OCI-LY7 (cell line): ENCODE measurements around the gene DNAJC5G. TPM values are rescaled to one million over a fixed set of nuclear protein-coding genes. Genes with fewer than 3 reads are reported as not detected.

ENCODE experiments used
- BruUV-seq: library from RNA; stranded (reverse); fragments of 400-500 nt; replicated peaks from 2 replicates; lab custom pipeline; 2021; lab: Mats Ljungman, UMichigan
- CTCF ChIA-PET: fragments of 300-600 bp; sonication (Branson Sonifier 250); formaldehyde crosslinking; loops from one replicate; lab custom pipeline; 2022; ENCODE audit warnings: antibody characterized with exemption; ENCODE audit not compliant: unreplicated experiment; lab: Charles Lee
- POLR2A ChIA-PET: fragments of 300-600 bp; sonication (Branson Sonifier 250); formaldehyde crosslinking; loops from one replicate; lab custom pipeline; 2022; ENCODE audit warnings: antibody characterized with exemption; lab: Charles Lee
- DNase-seq: peaks from one replicate; pipeline ENCODE4 v3.0.0-alpha.2; 2015; ENCODE audit warnings: low spot score
- H2AFZ ChIP-seq: fragments of 200-600 bp; sonication (generic), shearing (Covaris generic); 2 replicates; pipeline ENCODE4 v1.6.1; 2014; ENCODE audit warnings: mild to moderate bottlenecking, antibody characterized with exemption, low read length, moderate library complexity
- H3K27ac ChIP-seq: fragments of 200-600 bp; sonication (generic); 2 replicates; pipeline ENCODE4 v1.5.1; 2014; ENCODE audit warnings: mixed run types, low read depth, mild to moderate bottlenecking, moderate library complexity, low read length, inconsistent platforms; ENCODE audit not compliant: poor library complexity, severe bottlenecking
- H3K36me3 ChIP-seq: fragments of 200-600 bp; sonication (generic); 2 replicates; pipeline ENCODE4 v1.6.1; 2014; ENCODE audit warnings: mild to moderate bottlenecking, antibody characterized with exemption, low read length, moderate library complexity, mixed read lengths; ENCODE audit not compliant: insufficient read depth
- H3K4me1 ChIP-seq: fragments of 200-600 bp; sonication (generic); 2 replicates; pipeline ENCODE4 v1.5.1; 2014; ENCODE audit warnings: mild to moderate bottlenecking, low read length; ENCODE audit not compliant: insufficient read depth, poor library complexity, severe bottlenecking
- H3K4me2 ChIP-seq: fragments of 200-600 bp; sonication (generic); 2 replicates; pipeline ENCODE4 v1.6.1; 2014; ENCODE audit warnings: mild to moderate bottlenecking, low read length
- H3K4me3 ChIP-seq: fragments of 200-600 bp; sonication (generic); 2 replicates; pipeline ENCODE4 v1.5.1; 2014; ENCODE audit warnings: mild to moderate bottlenecking, low read depth, low read length; ENCODE audit not compliant: poor library complexity, severe bottlenecking
- H3K79me2 ChIP-seq: fragments of 200-600 bp; sonication (generic); 2 replicates; pipeline ENCODE4 v1.6.1; 2016; ENCODE audit warnings: low read depth, mild to moderate bottlenecking, low read length, moderate library complexity, mixed read lengths; ENCODE audit not compliant: insufficient read depth
- H3K9me2 ChIP-seq: fragments of 200-600 bp; sonication (generic); 2 replicates; pipeline ENCODE4 v1.6.1; 2016; ENCODE audit warnings: mild to moderate bottlenecking, low read length, mixed read lengths; ENCODE audit not compliant: insufficient read depth
- H3K9me3 ChIP-seq: fragments of 200-600 bp; sonication (generic); 2 replicates; pipeline ENCODE4 v1.6.1; 2014; ENCODE audit warnings: mild to moderate bottlenecking, mixed run types, low read length, mixed read lengths
- H4K20me1 ChIP-seq: fragments of 200-600 bp; sonication (generic); 2 replicates; pipeline ENCODE4 v1.6.1; 2014; ENCODE audit warnings: mild to moderate bottlenecking, antibody characterized with exemption, low read length, moderate library complexity, mixed read lengths; ENCODE audit not compliant: insufficient read depth
- CTCF ChIP-seq: fragments of 200-600 bp; sonication (generic); conservative IDR thresholded peaks from 2 replicates; pipeline ENCODE4 v1.5.1; 2014; ENCODE audit warnings: mild to moderate bottlenecking, antibody characterized with exemption, low read length, moderate library complexity, mixed read lengths
- EZH2phosphoT487 ChIP-seq: fragments of 200-600 bp; sonication (generic); IDR thresholded peaks from 2 replicates; pipeline ENCODE4 v1.6.1; 2018; ENCODE audit warnings: low read depth, borderline replicate concordance, mild to moderate bottlenecking, mixed run types, antibody characterized with exemption, low read length, moderate library complexity, mixed read lengths
- intact Hi-C: fragments of 100-400 bp; cut with micrococcal nuclease; formaldehyde crosslinking; loops from one replicate; pipeline ENCODE4 v1.10.0; 2022; ENCODE audit not compliant: unreplicated experiment
- total RNA-seq, 2 experiments: library from RNA; depleted of rRNA in 1 of 2; stranded (reverse); fragments of >200 nt in 1 of 2; shearing (Covaris generic) in 1 of 2; gene quantifications; 2 replicates each; pipeline ENCODE4 v1.2.3, GENCODE V29; 2014 to 2022

DNAJC5G gene
- total RNA-seq, 2 experiments from 2014 or later = 4.7 to 18.2 TPM

DNA sequence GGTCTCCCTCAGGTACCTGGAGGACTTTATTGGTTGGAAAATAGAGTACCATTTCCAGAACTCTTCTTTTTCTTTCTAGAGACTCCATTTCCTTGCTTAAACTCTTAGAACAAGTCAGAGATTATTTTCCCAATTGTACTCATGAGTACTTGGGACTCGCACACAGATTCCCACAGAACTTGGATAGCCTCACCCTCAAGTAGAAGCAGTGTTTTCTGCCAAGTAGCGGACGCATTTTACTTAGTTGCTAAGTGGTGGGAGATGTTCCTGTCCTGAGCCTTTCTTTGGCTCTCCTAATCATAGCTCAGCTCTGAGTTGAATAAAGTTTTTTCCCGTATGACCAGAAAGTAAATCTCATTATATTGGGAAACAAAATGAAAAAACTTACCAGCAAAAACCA lies 29.6 kb upstream of the DNAJC5G start:
- no peak for TF ChIP-seq EZH2phosphoT487
- no peak for TF ChIP-seq CTCF
- no TSS peak for BruUV-seq

GRCh38 chr2:27247893-27248292 lies 27.3 kb upstream of the DNAJC5G start:
- DNase-seq = no peak
- TF ChIP-seq EZH2phosphoT487 (no peak), CTCF (no peak)
- BruUV-seq = TSS peak; percentile 19
- intact Hi-C loops = no loop called here
- Histone ChIP-seq H3K4me3 (no peak overlapping the region), H2AFZ (no peak overlapping the region), H3K27ac (no peak overlapping the region), H3K36me3 (peaks cover 31% of the 10 kb centered on the region), H4K20me1 (no peaks in the 10 kb centered on the region), H3K4me2 (no peak overlapping the region), H3K9me2 (no peaks in the 10 kb centered on the region), H3K4me1 (peaks cover 41% of the 10 kb centered on the region), H3K79me2 (no peaks in the 10 kb centered on the region), H3K9me3 (no peaks in the 10 kb centered on the region)
- CTCF ChIA-PET = interaction anchor here (1.0 to 4.4 kb wide), 4 partner anchors 16 to 44 kb away, joined by 3 to 37 read pairs (median 4); no protein-coding TSS in a partner anchor
- POLR2A ChIA-PET = interaction anchor here (0.7 to 2.6 kb wide), 5 partner anchors 12 to 152 kb away, joined by 3 to 6 read pairs (median 5); no protein-coding TSS in a partner anchor

More for the DNA sequence above, 29.6 kb upstream of the DNAJC5G start:
- H3K36me3 ChIP-seq = peaks cover 54% of the 10 kb centered on the region
- no peak overlapping the region for H3K4me2 ChIP-seq
- no peak overlapping the region for H2AFZ ChIP-seq
- intact Hi-C loops = no loop called here
- no peak overlapping the region for H3K4me3 ChIP-seq
- no peaks in the 10 kb centered on the region for H4K20me1 ChIP-seq
- DNase-seq = no peak
- peaks cover 18% of the 10 kb centered on the region for H3K4me1 ChIP-seq
- H3K79me2 ChIP-seq = no peaks in the 10 kb centered on the region
- ChIA-PET CTCF (no interaction called here), POLR2A (no interaction called here)
- H3K9me3 ChIP-seq = no peaks in the 10 kb centered on the region
- no peaks in the 10 kb centered on the region for H3K9me2 ChIP-seq
- H3K27ac ChIP-seq = no peak overlapping the region

GRCh38 chr2:27249159-27249890 lies 25.9 kb upstream of the DNAJC5G start:
- ChIA-PET POLR2A (interaction anchor here (0.6 to 2.6 kb wide), 9 partner anchors 16 to 54 kb away, joined by 3 to 7 read pairs (median 5); no protein-coding TSS in a partner anchor), CTCF (interaction anchor here (1.1 to 4.4 kb wide), 2 partner anchors 42 to 53 kb away, joined by 3 to 37 read pairs; no protein-coding TSS in a partner anchor)
- Histone ChIP-seq H3K9me3 (no peaks in the 10 kb centered on the region), H3K4me1 (peaks cover 43% of the 10 kb centered on the region), H3K4me3 (no peak overlapping the region), H3K79me2 (no peaks in the 10 kb centered on the region), H3K4me2 (peak overlapping the region; percentile 76), H3K9me2 (no peaks in the 10 kb centered on the region), H2AFZ (peak overlapping the region; percentile 76; the same call in 1 of the 2 replicates), H3K36me3 (peaks cover 23% of the 10 kb centered on the region), H3K27ac (peak overlapping the region; percentile 92), H4K20me1 (no peaks in the 10 kb centered on the region)
- TF ChIP-seq EZH2phosphoT487 (no peak), CTCF (no peak)
- DNase-seq = peak; percentile 21
- BruUV-seq = no TSS peak
- intact Hi-C loops = no loop called here
